HFFc6 (cell line): Measurements from ENCODE around the gene SCAPER. TPM values are rescaled to one million over a fixed set of nuclear protein-coding genes. Genes with fewer than 3 reads are reported as not detected.

Experiments
- DNase-seq: peaks from one replicate; pipeline ENCODE4 v3.0.0-alpha.2; 2018
- H3K27ac Mint-ChIP-seq: 2 replicates; pipeline ENCODE4 v1.8.0; 2020; ENCODE audit warnings: mild to moderate bottlenecking, mixed read lengths
- H3K27me3 Mint-ChIP-seq: 2 replicates; pipeline ENCODE4 v1.8.0; 2021; ENCODE audit warnings: mild to moderate bottlenecking, moderate library complexity, mixed read lengths; ENCODE audit not compliant: insufficient read depth
- H3K36me3 Mint-ChIP-seq: 2 replicates; pipeline ENCODE4 v1.8.0; 2021; ENCODE audit warnings: low read depth, mixed read lengths
- H3K4me1 Mint-ChIP-seq: 2 replicates; pipeline ENCODE4 v1.8.0; 2020; ENCODE audit warnings: low read depth, mixed read lengths
- H3K4me3 Mint-ChIP-seq: 2 replicates; pipeline ENCODE4 v1.8.0; 2020; ENCODE audit warnings: mild to moderate bottlenecking, moderate library complexity, mixed read lengths
- H3K9me3 Mint-ChIP-seq: 2 replicates; pipeline ENCODE4 v1.8.0; 2020; ENCODE audit warnings: mild to moderate bottlenecking, mixed read lengths
- CTCF ChIP-seq: fragments of 200-600 bp; sonication (generic); IDR thresholded peaks from 2 replicates; pipeline ENCODE4 v1.5.0; 2021; ENCODE audit warnings: antibody characterized with exemption, mild to moderate bottlenecking
- total RNA-seq, 6 experiments: library from RNA; stranded (reverse); fragmentation: NEBNext Ultra II Directional; extraction: Animal tissue kit (Norgen Biotek cat#: 25700); gene quantifications; 2 replicates in 1 of 6; 3 replicates in 5 of 6; pipeline ENCODE4 v1.2.3, GENCODE V29; 2021

Gene SCAPER
- total RNA-seq, 6 experiments from 2014 or later, result 6.9 to 10.1 (median 8.1) TPM

GRCh38 chr15:76376029-76376428 is 529.1 kb downstream of the SCAPER start:
- TF ChIP-seq CTCF, result no peak
- H3K36me3 Mint-ChIP-seq, result peaks cover 7% of the 10 kb centered on the region; the same call in 1 of the 2 replicates
- DNase-seq, result no peak
- H3K9me3 Mint-ChIP-seq, result no peaks in the 10 kb centered on the region
- no peak overlapping the region for H3K4me3 Mint-ChIP-seq
- H3K4me1 Mint-ChIP-seq, result no peaks in the 10 kb centered on the region
- no peaks in the 10 kb centered on the region; the same call in 1 of the 2 replicates for H3K27me3 Mint-ChIP-seq
- no peak overlapping the region for H3K27ac Mint-ChIP-seq

DNA sequence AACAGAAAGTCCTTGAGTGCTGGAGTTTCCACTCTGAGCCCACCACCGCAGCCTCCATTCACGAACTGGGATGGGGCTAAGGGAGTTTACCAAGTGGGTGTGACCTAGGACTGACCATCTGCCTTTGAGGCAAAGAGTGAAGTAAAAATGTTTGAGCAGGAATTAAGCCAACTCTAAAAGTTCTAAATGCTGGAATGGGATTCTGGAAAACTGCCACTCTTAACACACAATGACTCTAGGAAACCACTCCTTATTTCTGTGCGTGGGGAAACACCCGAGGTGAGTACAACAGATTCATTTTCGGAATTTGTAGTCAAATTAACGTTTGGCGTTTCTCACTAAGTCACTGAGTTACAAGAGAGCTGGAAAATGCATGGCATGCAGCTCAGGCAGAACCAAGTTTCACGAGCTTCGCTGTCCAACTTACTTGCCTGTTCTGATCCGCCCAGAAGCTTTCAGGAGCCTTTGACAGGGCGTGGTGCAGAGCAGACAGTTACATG is 537.0 kb downstream of the SCAPER start:
- H3K4me3 Mint-ChIP-seq, result no peak overlapping the region
- H3K27me3 Mint-ChIP-seq, result no peaks in the 10 kb centered on the region; the same call in none of the 2 replicates
- H3K9me3 Mint-ChIP-seq, result no peaks in the 10 kb centered on the region
- no peak for DNase-seq
- no peaks in the 10 kb centered on the region; the same call in 1 of the 2 replicates for H3K4me1 Mint-ChIP-seq
- H3K36me3 Mint-ChIP-seq, result peaks cover 7% of the 10 kb centered on the region; the same call in 1 of the 2 replicates
- H3K27ac Mint-ChIP-seq, result no peak overlapping the region
- TF ChIP-seq CTCF, result no peak

DNA sequence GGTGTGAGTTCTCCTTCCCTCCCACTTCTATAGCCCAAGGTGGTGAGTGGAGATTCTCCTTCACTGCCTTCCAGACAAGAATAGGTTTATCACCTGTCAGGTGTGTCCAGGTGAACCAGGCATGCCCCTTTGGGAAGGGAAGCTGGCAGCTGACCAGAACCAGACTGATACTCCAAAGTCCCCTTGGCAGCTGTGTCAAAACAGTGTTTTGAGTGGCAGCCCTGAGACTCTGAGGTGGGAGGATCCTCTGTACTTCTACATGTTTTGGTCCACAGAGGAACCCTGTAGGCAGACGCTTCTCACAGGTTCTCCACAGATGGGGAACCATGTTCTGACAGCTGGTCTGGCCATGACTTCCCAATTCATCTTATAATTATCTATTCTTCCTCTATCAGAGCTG is 538.4 kb downstream of the SCAPER start:
- TF ChIP-seq CTCF, result no peak
- Mint-ChIP-seq H3K4me1 (no peaks in the 10 kb centered on the region; the same call in 1 of the 2 replicates), H3K9me3 (no peaks in the 10 kb centered on the region), H3K27me3 (no peaks in the 10 kb centered on the region; the same call in none of the 2 replicates), H3K36me3 (no peaks in the 10 kb centered on the region), H3K27ac (no peak overlapping the region), H3K4me3 (no peak overlapping the region)
- no peak for DNase-seq

DNA sequence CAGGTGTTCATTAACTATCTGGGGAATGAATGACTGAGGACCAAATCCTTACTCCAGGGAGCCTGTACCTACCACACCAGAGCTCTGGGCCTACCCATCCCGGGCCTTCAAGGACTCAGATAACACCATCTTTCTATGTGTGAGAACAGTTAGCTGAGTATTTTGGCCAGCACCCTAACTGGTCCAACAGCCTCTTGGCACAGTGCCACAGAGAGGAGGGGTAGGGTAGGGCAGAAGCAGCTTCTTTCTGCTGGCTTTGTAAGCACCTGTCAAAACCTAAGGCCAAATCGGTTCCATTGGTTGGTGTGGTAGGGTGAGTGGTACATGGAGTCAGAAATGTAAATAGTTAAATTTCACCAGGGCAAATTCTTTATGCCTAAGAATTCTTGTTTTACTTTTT is 541.9 kb downstream of the SCAPER start:
- DNase-seq, result no peak
- Mint-ChIP-seq H3K9me3 (no peaks in the 10 kb centered on the region), H3K36me3 (no peaks in the 10 kb centered on the region), H3K4me3 (no peak overlapping the region), H3K4me1 (no peaks in the 10 kb centered on the region; the same call in 1 of the 2 replicates), H3K27me3 (no peaks in the 10 kb centered on the region; the same call in none of the 2 replicates), H3K27ac (no peak overlapping the region)
- no peak for TF ChIP-seq CTCF

- Mint-ChIP-seq H3K27me3 (no peaks in the 10 kb centered on the region; the same call in none of the 2 replicates), H3K9me3 (no peaks in the 10 kb centered on the region), H3K4me1 (peaks cover 2% of the 10 kb centered on the region; the same call in 1 of the 2 replicates), H3K4me3 (no peak overlapping the region), H3K27ac (no peak overlapping the region), H3K36me3 (no peaks in the 10 kb centered on the region)
- no peak for TF ChIP-seq CTCF
- DNase-seq, result no peak
Observed at GRCh38 chr15:76360416-76360815, 544.7 kb downstream of the SCAPER start.
